Effector memory CD8-positive, alpha-beta T cell (primary cell): ENCODE measurements around the gene ADAM8.
"Not testable (repeated sequence)": the region's sequence is repeated elsewhere in the genome, so short reads cannot be mapped to it uniquely, and the experiment has no call there.

Source experiments
- ATAC-seq: fragments of 150-1000 bp; cut with Tn5 transposase; replicated peaks from 2 replicates; pipeline ENCODE4 v1.10.0; 2021; ENCODE audit warnings: mild to moderate bottlenecking, moderate library complexity
- DNase-seq, 3 experiments: peaks; one replicate each; pipeline ENCODE4 v3.0.0; 2021
- H3K27ac Mint-ChIP-seq, 2 donors: one replicate each; pipeline ENCODE4 v1.8.0; 2022; ENCODE audit warnings: mild to moderate bottlenecking in 2 of 2, mixed read lengths in 2 of 2, moderate library complexity in 2 of 2
- H3K27me3 Mint-ChIP-seq, 2 donors: one replicate each; pipeline ENCODE4 v1.8.0; 2022; ENCODE audit warnings: mixed read lengths in 2 of 2
- H3K36me3 Mint-ChIP-seq: one replicate; pipeline ENCODE4 v1.8.0; 2022; ENCODE audit warnings: mild to moderate bottlenecking, moderate library complexity, mixed read lengths; ENCODE audit not compliant: insufficient read depth
- H3K4me1 Mint-ChIP-seq, 2 donors: one replicate each; pipeline ENCODE4 v1.8.0; 2022; ENCODE audit warnings: low read depth in 2 of 2, mixed read lengths in 2 of 2
- H3K4me3 Mint-ChIP-seq, 2 donors: one replicate each; pipeline ENCODE4 v1.8.0; 2022; ENCODE audit warnings: mild to moderate bottlenecking in 2 of 2, mixed read lengths in 2 of 2, moderate library complexity in 2 of 2
- H3K9me3 Mint-ChIP-seq, 2 donors: one replicate each; pipeline ENCODE4 v1.8.0; 2022; ENCODE audit warnings: mixed read lengths in 2 of 2

ADAM8 gene

DNA sequence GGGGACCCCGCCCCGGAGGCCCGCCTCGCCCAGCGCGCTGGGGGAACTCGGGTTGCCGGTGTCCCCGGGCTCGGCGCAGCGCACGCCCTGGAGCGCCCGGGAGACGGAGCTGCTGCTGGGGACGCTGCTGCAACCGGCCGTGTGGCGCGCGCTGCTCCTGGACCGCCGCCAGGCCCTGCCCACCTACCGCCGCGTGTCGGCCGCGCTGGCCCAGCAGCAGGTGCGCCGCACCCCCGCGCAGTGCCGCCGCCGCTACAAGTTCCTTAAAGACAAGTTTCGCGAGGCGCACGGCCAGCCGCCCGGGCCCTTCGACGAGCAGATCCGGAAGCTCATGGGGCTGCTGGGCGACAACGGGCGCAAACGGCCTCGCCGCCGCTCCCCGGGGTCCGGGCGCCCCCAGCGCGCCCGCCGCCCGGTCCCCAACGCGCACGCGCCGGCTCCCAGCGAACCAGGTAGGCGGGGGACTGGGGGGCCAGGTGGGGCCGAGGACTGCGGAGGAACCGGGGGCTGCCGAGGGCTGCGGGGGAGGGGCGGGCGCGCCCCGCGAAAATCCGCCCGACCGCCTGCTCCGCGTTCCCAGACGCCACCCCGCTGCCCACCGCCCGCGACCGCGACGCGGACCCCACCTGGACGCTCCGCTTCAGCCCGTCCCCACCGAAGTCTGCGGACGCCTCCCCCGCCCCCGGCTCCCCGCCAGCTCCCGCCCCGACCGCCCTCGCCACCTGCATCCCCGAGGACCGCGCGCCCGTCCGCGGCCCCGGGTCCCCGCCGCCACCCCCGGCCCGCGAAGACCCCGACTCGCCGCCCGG, 46.1 kb downstream of the ADAM8 start:
- Mint-ChIP-seq H3K36me3 (no peaks in the 10 kb centered on the region), H3K27me3 (peaks cover 56 to 90% of the 10 kb centered on the region in 2 donors), H3K9me3 (no peaks in the 10 kb centered on the region), H3K4me3 (peak overlapping the region; percentile 27 to 64), H3K4me1 (peaks cover 7 to 16% of the 10 kb centered on the region in 2 donors), H3K27ac (no peak overlapping the region)
- DNase-seq: no peak
- peak; percentile 46 for ATAC-seq

DNA sequence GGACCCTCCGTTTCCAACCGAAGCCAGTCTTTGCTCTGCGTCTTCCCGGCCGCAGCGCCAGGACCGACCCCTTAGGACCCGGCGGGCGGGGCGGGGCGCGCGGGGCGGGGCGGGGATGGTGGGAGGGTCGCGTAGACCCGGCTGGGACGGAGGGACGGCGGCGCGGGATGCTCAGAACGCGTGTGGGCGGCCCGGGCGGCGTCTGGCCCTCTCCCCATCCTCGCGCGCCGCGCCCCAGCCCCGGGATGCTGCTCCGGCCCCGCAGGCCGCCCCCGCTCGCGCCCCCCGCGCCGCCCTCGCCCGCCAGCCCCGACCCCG, 46.7 kb downstream of the ADAM8 start, which contains the start of gene UTF1:
UTF1 (plus strand) TSS at position 174 of the 318 bp plus-strand sequence; CDS start at position 246, 72 bp downstream.
- Mint-ChIP-seq H3K36me3 (no peaks in the 10 kb centered on the region), H3K4me3 (peak within 1 kb of the TSS; percentile 27 to 75), H3K4me1 (peaks cover 6 to 17% of the 10 kb centered on the region in 2 donors), H3K27ac (no peak within 1 kb of the TSS), H3K27me3 (peaks cover 58 to 90% of the 10 kb centered on the region in 2 donors), H3K9me3 (no peaks in the 10 kb centered on the region)
- peak; percentile 10 for ATAC-seq
- no peak for DNase-seq

DNA sequence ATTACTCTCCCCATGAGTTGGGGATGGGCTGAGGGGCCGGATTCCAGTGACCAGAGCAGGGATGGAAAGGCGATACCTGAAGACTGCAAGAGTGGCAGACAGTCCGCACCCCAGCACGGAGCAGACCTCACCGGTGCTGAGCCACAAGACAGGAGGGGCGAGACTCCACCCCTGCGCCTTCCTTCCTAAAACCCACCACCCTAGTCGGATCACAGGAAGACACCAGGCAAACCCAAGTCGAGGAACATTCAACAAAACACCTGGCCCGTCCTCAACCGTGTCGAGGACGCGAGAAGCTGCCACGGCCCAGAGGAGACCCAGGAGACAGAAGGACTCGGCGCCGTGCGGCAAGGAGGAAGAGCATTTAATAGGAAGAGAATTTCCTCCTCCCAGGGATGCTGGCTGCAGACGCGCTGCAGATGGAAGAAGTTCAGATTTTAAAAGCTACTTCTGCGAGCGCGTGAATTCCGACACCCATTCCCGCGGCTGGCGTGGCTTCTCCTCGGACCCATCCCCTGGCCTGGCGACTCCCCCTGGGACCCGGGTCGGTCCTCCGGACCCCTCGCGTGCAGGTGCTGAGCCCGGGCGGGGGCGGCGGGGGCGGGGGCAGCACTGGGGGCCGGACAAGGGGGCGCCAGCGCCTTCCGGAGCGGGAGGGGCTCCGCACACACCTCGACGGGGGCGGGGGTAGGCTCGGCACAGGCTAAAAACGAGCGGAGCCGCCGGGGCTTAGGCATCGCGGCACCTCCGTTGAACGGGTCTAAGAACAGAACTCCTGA, 47.2 kb downstream of the ADAM8 start:
- H3K36me3 Mint-ChIP-seq: no peaks in the 10 kb centered on the region
- peak overlapping the region; percentile 20 to 75 for H3K4me3 Mint-ChIP-seq
- ATAC-seq (no peak), DNase-seq (no peak)
- H3K27ac Mint-ChIP-seq: no peak overlapping the region
- no peaks in the 10 kb centered on the region for H3K9me3 Mint-ChIP-seq
- peaks cover 58 to 86% of the 10 kb centered on the region in 2 donors for H3K27me3 Mint-ChIP-seq
- peaks cover 4 to 16% of the 10 kb centered on the region in 2 donors for H3K4me1 Mint-ChIP-seq

DNA sequence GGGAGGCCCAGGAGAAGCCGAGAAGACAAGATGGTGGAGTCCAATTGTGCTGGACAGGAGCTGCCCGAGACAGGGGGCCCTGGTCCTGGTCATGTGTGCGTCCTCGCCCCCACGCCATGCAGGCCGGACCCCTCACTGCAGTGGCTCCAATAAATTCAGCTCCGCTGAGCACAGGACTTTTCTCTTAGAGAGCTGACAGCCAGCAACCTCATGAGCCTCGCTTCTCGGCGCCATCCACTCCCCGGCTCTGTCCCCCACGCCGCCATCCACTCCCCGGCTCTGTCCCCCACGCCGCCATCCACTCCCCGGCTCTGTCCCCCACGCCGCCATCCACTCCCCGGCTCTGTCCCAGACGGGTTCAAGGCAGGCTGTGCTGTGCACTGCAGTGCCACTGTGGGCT, 49.4 kb downstream of the ADAM8 start:
- Mint-ChIP-seq H3K9me3 (no peaks in the 10 kb centered on the region), H3K36me3 (no peaks in the 10 kb centered on the region), H3K27ac (no peak overlapping the region), H3K27me3 (peaks cover 49 to 74% of the 10 kb centered on the region in 2 donors), H3K4me1 (peaks cover 4 to 16% of the 10 kb centered on the region in 2 donors), H3K4me3 (no peak overlapping the region)
- DNase-seq: no peak
- ATAC-seq: no peak

DNA sequence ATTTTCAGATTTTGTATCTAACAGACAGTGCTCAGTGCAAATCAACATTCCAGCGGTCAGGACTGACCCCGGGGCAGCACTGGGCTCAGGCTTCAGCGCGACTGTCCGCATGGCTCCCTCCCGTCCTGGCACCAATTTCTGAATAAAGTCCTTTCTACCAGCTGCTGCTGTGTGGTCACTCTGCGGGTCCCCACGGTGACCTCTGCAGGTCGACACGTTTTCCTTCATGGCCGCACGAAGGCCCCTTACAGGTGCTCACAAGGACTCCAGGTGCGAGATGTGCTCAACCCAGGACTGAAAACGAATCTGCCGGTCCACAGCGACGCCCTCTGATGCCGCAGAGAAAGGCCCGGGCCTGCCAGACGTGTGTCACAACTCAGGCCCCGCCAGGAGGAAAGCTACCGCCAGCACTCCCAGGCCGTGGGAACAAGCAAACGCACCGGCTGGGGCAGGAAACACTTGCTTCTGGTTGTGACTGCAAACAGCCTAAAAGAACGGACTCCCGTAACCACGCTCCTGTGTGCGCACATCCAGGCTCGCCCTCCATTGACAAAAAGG, 50.3 kb downstream of the ADAM8 start:
- peak overlapping the region in 1 of 2 donors; percentile 10 for H3K4me3 Mint-ChIP-seq
- no peak for DNase-seq
- ATAC-seq: no peak
- H3K9me3 Mint-ChIP-seq: no peaks in the 10 kb centered on the region
- H3K36me3 Mint-ChIP-seq: no peaks in the 10 kb centered on the region
- peaks cover 4 to 16% of the 10 kb centered on the region in 2 donors for H3K4me1 Mint-ChIP-seq
- H3K27me3 Mint-ChIP-seq: peaks cover 42 to 70% of the 10 kb centered on the region in 2 donors
- H3K27ac Mint-ChIP-seq: no peak overlapping the region

DNA sequence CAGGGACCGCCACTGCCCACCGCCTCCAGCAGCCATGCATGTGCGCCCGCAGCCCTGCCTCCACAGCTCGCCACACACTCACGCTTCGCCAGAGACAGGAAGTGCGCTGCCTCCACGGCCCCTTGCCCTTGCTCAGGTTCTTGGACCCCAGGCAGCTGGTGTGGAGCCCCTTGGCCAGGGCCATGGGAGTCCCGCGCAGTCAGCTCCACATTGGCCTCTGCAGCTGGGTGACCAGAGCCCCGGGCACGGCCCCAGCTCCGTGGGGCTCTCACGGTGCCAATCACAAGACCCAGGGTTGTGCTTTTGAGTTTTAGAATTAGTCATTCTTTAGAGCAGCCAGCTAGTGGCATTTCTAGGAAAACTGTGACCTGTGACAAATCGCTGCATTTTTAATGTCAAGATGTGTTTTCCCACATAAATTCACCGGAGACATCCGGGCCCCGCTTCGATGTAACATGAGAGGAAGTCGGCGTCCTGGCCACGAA, 50.9 kb downstream of the ADAM8 start:
- H3K9me3 Mint-ChIP-seq: no peaks in the 10 kb centered on the region
- no peaks in the 10 kb centered on the region for H3K36me3 Mint-ChIP-seq
- DNase-seq (no peak), ATAC-seq (no peak)
- peaks cover 45 to 70% of the 10 kb centered on the region in 2 donors for H3K27me3 Mint-ChIP-seq
- H3K27ac Mint-ChIP-seq: no peak overlapping the region
- H3K4me1 Mint-ChIP-seq: peaks cover 4 to 16% of the 10 kb centered on the region in 2 donors
- H3K4me3 Mint-ChIP-seq: no peak overlapping the region

DNA sequence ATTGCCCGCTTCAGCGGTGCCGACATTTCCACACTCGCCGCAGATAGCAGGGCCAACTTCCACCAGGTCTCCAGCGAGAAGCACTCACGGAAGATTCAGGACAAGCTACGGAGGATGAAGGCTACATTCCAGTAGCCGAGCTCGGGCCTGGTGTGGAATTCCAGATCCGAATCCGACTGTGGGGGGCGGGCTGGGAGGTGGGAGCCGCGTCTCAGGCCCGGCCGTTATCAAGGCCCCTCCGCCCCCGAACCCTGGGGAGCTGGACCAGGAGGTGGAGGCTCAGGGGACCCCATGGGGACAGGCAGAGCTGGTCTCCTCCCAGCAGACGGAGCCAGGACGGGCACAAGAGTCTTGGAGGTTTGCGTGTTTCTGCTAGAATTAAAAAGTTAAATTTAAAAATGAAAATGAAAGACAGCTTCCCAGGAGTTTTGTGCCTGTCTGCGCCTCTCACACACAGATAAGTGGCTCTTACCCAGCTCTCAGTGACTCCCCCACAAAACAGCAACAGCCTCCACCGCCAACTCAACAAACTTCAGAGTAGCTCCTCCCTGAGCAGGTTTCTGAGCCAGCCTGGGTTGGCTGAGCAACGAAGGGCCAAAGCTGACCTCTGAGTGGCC, 51.8 kb downstream of the ADAM8 start:
- Mint-ChIP-seq H3K36me3 (no peaks in the 10 kb centered on the region), H3K4me3 (no peak overlapping the region), H3K9me3 (no peaks in the 10 kb centered on the region), H3K4me1 (peaks cover 4 to 16% of the 10 kb centered on the region in 2 donors), H3K27ac (no peak overlapping the region), H3K27me3 (peaks cover 45 to 71% of the 10 kb centered on the region in 2 donors)
- ATAC-seq (no peak), DNase-seq (no peak)

DNA sequence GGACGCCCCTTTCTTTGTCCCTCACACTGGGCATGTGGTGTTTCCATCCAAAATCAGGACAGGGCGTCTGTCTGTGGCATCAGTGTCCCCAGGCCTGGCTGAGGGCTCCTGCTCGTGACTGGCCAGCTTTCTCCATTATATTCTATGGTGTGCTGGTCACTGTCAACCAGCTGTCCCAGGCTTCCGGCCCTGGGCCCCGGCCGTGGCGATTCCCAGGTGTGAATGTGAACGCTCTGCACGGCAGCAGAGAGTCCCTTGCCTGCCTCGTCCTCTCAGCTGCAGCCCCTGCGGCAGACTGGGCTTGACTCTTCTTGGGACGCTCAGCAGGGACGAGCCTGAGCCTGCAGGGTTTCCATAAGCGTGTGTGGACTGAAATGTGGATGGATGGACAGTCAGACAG, 52.6 kb downstream of the ADAM8 start:
- H3K4me3 Mint-ChIP-seq: no peak overlapping the region
- no peaks in the 10 kb centered on the region for H3K9me3 Mint-ChIP-seq
- H3K4me1 Mint-ChIP-seq: peaks cover 1 to 10% of the 10 kb centered on the region in 2 donors
- H3K27ac Mint-ChIP-seq: no peak overlapping the region
- no peaks in the 10 kb centered on the region for H3K36me3 Mint-ChIP-seq
- DNase-seq: no peak
- no peak for ATAC-seq
- H3K27me3 Mint-ChIP-seq: peaks cover 40 to 64% of the 10 kb centered on the region in 2 donors

DNA sequence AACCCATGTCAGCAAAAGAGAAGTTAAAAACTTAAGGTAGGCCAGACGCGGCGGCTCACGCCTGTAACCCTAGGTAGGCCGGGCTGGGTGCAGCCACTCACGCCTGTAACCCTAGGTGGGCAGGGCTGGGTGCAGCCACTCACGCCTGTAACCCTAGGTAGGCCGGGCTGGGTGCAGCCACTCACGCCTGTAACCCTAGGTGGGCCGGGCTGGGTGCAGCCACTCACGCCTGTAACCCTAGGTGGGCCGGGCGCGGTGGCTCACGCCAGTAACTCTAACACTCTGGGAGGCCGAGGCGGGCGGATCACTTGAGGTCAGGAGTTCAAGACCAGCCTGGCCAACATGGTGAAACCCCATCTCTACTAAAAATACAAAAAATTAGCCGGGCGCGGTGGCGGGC, 54.9 kb downstream of the ADAM8 start:
- not testable (repeated sequence) for DNase-seq, H3K9me3 Mint-ChIP-seq, H3K4me3 Mint-ChIP-seq, H3K36me3 Mint-ChIP-seq, ATAC-seq, H3K4me1 Mint-ChIP-seq, H3K27ac Mint-ChIP-seq
- peaks cover 22 to 43% of the 10 kb centered on the region in 2 donors for H3K27me3 Mint-ChIP-seq

DNA sequence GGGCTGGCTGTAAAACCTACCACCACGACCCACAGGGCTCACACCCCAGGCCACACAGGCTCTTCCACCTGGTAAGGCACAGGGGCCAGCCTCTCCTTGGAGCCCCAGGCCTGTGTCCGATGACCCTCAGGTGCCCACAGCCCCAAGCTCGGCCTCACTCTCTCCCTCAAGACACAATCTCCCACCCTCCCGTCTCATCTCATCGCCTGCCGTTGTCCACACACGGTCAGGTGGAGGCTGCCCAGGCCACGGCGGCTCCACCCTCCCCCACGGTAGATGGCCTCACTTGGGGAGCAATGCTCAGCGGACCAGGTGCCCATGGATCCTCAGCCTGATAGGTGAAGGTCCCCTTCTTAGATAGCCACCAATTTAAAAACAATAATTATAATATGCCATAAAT, 55.3 kb downstream of the ADAM8 start:
- Mint-ChIP-seq H3K36me3 (no peaks in the 10 kb centered on the region), H3K4me1 (peaks cover 0 to 8% of the 10 kb centered on the region in 2 donors), H3K27me3 (peaks cover 17 to 43% of the 10 kb centered on the region in 2 donors), H3K27ac (no peak overlapping the region), H3K9me3 (no peaks in the 10 kb centered on the region), H3K4me3 (no peak overlapping the region)
- DNase-seq (no peak), ATAC-seq (no peak)

DNA sequence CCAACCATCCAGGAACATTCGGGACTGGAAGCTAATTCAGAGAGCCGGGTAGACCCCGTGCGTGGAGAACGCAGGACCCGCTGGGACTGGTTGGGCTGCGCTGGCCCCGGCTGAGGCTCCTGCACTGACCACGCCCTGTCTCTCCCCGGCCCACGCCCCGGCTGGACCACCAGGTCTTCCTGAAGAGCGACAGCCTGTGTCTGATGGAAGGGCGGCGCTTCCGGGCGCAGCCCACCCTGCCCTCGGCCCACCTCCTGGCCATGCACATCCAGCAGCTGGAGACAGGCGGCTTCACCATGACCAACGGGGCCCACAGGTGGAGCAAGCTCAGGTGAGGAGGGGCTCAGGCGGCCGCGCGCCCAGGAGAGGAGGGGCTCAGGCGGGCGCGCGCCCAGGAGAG, 56.9 kb downstream of the ADAM8 start:
- DNase-seq: no peak
- Mint-ChIP-seq H3K4me3 (no peak overlapping the region), H3K27ac (no peak overlapping the region), H3K9me3 (no peaks in the 10 kb centered on the region), H3K27me3 (peaks cover 7 to 45% of the 10 kb centered on the region in 2 donors), H3K4me1 (peaks cover 0 to 2% of the 10 kb centered on the region in 2 donors), H3K36me3 (no peaks in the 10 kb centered on the region)
- ATAC-seq: no peak

DNA sequence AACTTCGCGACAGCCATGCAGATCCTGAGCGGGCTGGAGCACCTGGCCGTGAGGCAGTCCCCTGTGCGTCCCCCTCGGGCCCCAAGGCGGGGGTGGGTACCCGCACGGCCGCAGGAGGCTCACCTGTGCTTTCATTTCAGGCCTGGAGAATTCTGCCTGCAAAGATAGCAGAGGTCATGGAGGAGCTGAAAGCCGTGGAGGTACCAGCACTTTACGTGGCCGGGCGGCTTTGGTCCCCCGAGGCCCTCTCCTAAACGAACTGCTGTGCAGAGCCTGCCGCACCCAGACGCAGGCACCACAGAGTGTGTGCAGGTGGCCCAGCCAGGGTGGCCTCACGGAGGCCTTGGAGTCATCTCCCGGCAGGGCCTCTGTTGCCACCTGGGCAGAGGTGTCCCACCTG, 57.8 kb downstream of the ADAM8 start:
- Mint-ChIP-seq H3K4me3 (no peak overlapping the region), H3K4me1 (peaks cover 0 to 2% of the 10 kb centered on the region in 2 donors), H3K36me3 (no peaks in the 10 kb centered on the region), H3K27me3 (peaks cover 7 to 47% of the 10 kb centered on the region in 2 donors), H3K27ac (no peak overlapping the region), H3K9me3 (no peaks in the 10 kb centered on the region)
- ATAC-seq (no peak), DNase-seq (no peak)
